H4 (cell line): ENCODE measurements around the gene PRCP. TPM values are rescaled to one million over a fixed set of nuclear protein-coding genes. Genes with fewer than 3 reads are reported as not detected.
"Not testable (repeated sequence)": the region's sequence is repeated elsewhere in the genome, so short reads cannot be mapped to it uniquely, and the experiment has no call there.

Experiments
- DNase-seq: peaks from one replicate; pipeline ENCODE4 v3.0.0-alpha.2; 2015; ENCODE audit warnings: low spot score
- total RNA-seq: library from RNA; depleted of rRNA; stranded (reverse); fragments of >200 nt; shearing (Covaris generic); gene quantifications from 2 replicates; pipeline ENCODE4 v1.2.3, GENCODE V29; 2014

The PRCP gene
- total RNA-seq, 1 experiment from 2014 or later, result 91.7 TPM

GRCh38 chr11:82872377-82873150, 27.7 kb downstream of the PRCP start:
- DNase-seq, result no peak

- no peak for DNase-seq
These were observed 28.6 kb downstream of the PRCP start for GRCh38 chr11:82871646-82872045.

GRCh38 chr11:82869657-82870056, 30.6 kb downstream of the PRCP start:
- DNase-seq, result no peak

GRCh38 chr11:82867495-82868082, 32.6 kb downstream of the PRCP start:
- DNase-seq, result peak; percentile 53

GRCh38 chr11:82865841-82866240, 34.4 kb downstream of the PRCP start:
- no peak for DNase-seq

GRCh38 chr11:82864268-82864667, 36.0 kb downstream of the PRCP start:
- DNase-seq, result peak; percentile 48

GRCh38 chr11:82863209-82863608, 37.0 kb downstream of the PRCP start:
- no peak for DNase-seq

GRCh38 chr11:82862379-82862778, 37.9 kb downstream of the PRCP start:
- no peak for DNase-seq

GRCh38 chr11:82859750-82860149, 40.5 kb downstream of the PRCP start:
- no peak for DNase-seq

- DNase-seq, result peak; percentile 8
These were observed 41.6 kb downstream of the PRCP start for GRCh38 chr11:82858556-82859091.

GRCh38 chr11:82858133-82858532, 42.1 kb downstream of the PRCP start:
- DNase-seq, result no peak

GRCh38 chr11:82857145-82857544, 43.1 kb downstream of the PRCP start:
- no peak for DNase-seq

- no peak for DNase-seq
These were observed 44.6 kb downstream of the PRCP start for GRCh38 chr11:82855616-82856015.

- not testable (repeated sequence) for DNase-seq
These were observed 45.3 kb downstream of the PRCP start for GRCh38 chr11:82854916-82855315.

- DNase-seq, result no peak
These were observed 46.0 kb downstream of the PRCP start for GRCh38 chr11:82854242-82854641.

GRCh38 chr11:82848829-82849228, 51.4 kb downstream of the PRCP start:
- DNase-seq, result no peak

GRCh38 chr11:82845356-82846353, 54.6 kb downstream of the PRCP start:
- no peak for DNase-seq

GRCh38 chr11:82843057-82843795, 57.0 kb downstream of the PRCP start:
- DNase-seq, result no peak

GRCh38 chr11:82842019-82842418, 58.2 kb downstream of the PRCP start:
- no peak for DNase-seq

- no peak for DNase-seq
These were observed 62.6 kb downstream of the PRCP start for GRCh38 chr11:82837650-82838049.

GRCh38 chr11:82832983-82833382, 67.2 kb downstream of the PRCP start:
- DNase-seq, result no peak
